CD14-positive monocyte (primary cell): ENCODE results near the gene LMBRD1. TPM values are rescaled to one million over a fixed set of nuclear protein-coding genes. Genes with fewer than 3 reads are reported as not detected.

Source experiments
- DNase-seq, 3 donors: peaks; one replicate each; pipeline ENCODE4 v3.0.0-alpha.2; 2011 to 2022
- H2AFZ ChIP-seq: 2 replicates; pipeline ENCODE4 v1.6.0; 2012; ENCODE audit warnings: mild to moderate bottlenecking, low read depth, low read length, inconsistent platforms; ENCODE audit not compliant: insufficient read depth, poor library complexity, severe bottlenecking
- H3K27ac ChIP-seq, 2 donors: 1 replicate in 1 of 2; 2 replicates in 1 of 2; pipeline ENCODE4 v1.5.1; 2012 to 2013; ENCODE audit warnings: low read length in 2 of 2, control low read depth in 1 of 2, inconsistent platforms in 1 of 2, low read depth in 1 of 2, mild to moderate bottlenecking in 1 of 2
- H3K27me3 ChIP-seq, 2 donors: one replicate each; pipeline versions ENCODE4 v1.6.0 to v1.6.1; 2011 to 2013; ENCODE audit warnings: low read length in 2 of 2; ENCODE audit not compliant: control insufficient read depth in 2 of 2, insufficient read depth in 2 of 2
- H3K36me3 ChIP-seq, 2 donors: replicated peaks in 1 of 2; 1 replicate in 1 of 2; 2 replicates in 1 of 2; pipeline versions ENCODE4 v1.5.1 to v1.6.1; 2012 to 2013; ENCODE audit warnings: low read length in 2 of 2, control low read depth in 1 of 2, inconsistent platforms in 1 of 2, mild to moderate bottlenecking in 1 of 2; ENCODE audit not compliant: insufficient read depth in 2 of 2, control insufficient read depth in 1 of 2
- H3K4me1 ChIP-seq, 2 donors: 1 replicate in 1 of 2; 2 replicates in 1 of 2; pipeline versions ENCODE4 v1.5.1 to v1.6.1; 2012 to 2013; ENCODE audit warnings: low read length in 2 of 2, control low read depth in 1 of 2, inconsistent platforms in 1 of 2, mild to moderate bottlenecking in 1 of 2, moderate library complexity in 1 of 2; ENCODE audit not compliant: insufficient read depth in 2 of 2, control insufficient read depth in 1 of 2
- H3K4me2 ChIP-seq: replicated peaks from 2 replicates; pipeline ENCODE3; 2012; ENCODE audit warnings: low read length, moderate library complexity, mild to moderate bottlenecking; ENCODE audit not compliant: poor library complexity, severe bottlenecking; ENCODE audit errors: extremely low read depth
- H3K4me3 ChIP-seq, 3 experiments: fragments of 200-600 bp in 1 of 3; sonication (generic) in 1 of 3; replicated peaks in 1 of 3; 1 replicate in 2 of 3; 2 replicates in 1 of 3; pipeline ENCODE4 v1.5.1; 2011 to 2013; ENCODE audit warnings: low read length in 3 of 3, mild to moderate bottlenecking in 3 of 3, control low read depth in 2 of 3, low read depth in 2 of 3, inconsistent platforms in 1 of 3, moderate library complexity in 1 of 3
- H3K79me2 ChIP-seq: 2 replicates; pipeline ENCODE4 v1.6.0; 2012; ENCODE audit warnings: mild to moderate bottlenecking, control low read depth, inconsistent platforms, low read length, moderate library complexity; ENCODE audit not compliant: insufficient read depth
- H3K9ac ChIP-seq: 2 replicates; pipeline ENCODE4 v1.6.0; 2017; ENCODE audit warnings: low read length, mild to moderate bottlenecking; ENCODE audit not compliant: insufficient read depth, poor library complexity, severe bottlenecking
- H3K9me3 ChIP-seq, 2 donors: replicated peaks in 1 of 2; 1 replicate in 1 of 2; 2 replicates in 1 of 2; pipeline versions ENCODE4 v1.5.1 to v1.6.1; 2012 to 2013; ENCODE audit warnings: low read length in 2 of 2, control low read depth in 1 of 2; ENCODE audit not compliant: control insufficient read depth in 1 of 2, insufficient read depth in 1 of 2
- H4K20me1 ChIP-seq: 2 replicates; pipeline ENCODE4 v1.6.0; 2012; ENCODE audit warnings: mild to moderate bottlenecking, low read length, control low read depth, moderate library complexity; ENCODE audit not compliant: insufficient read depth
- H3K27ac Mint-ChIP-seq, 7 donors: one replicate each; pipeline ENCODE4 v1.8.0; 2020; ENCODE audit warnings: mild to moderate bottlenecking in 7 of 7, mixed read lengths in 7 of 7, moderate library complexity in 6 of 7, inconsistent platforms in 2 of 7
- H3K27me3 Mint-ChIP-seq, 3 donors: one replicate each; pipeline ENCODE4 v1.8.0; 2021 to 2022; ENCODE audit warnings: low read depth in 3 of 3, mild to moderate bottlenecking in 3 of 3, mixed read lengths in 3 of 3, moderate library complexity in 3 of 3, inconsistent platforms in 1 of 3
- H3K36me3 Mint-ChIP-seq, 2 donors: one replicate each; pipeline ENCODE4 v1.8.0; 2020; ENCODE audit warnings: mixed read lengths in 2 of 2, inconsistent platforms in 1 of 2, mild to moderate bottlenecking in 1 of 2
- H3K4me1 Mint-ChIP-seq: one replicate; pipeline ENCODE4 v1.8.0; 2020; ENCODE audit warnings: mild to moderate bottlenecking, mixed read lengths
- H3K4me3 Mint-ChIP-seq, 2 donors: one replicate each; pipeline ENCODE4 v1.8.0; 2020; ENCODE audit warnings: mild to moderate bottlenecking in 2 of 2, mixed read lengths in 2 of 2, moderate library complexity in 1 of 2
- H3K9me3 Mint-ChIP-seq, 7 donors: one replicate each; pipeline ENCODE4 v1.8.0; 2020 to 2022; ENCODE audit warnings: mixed read lengths in 7 of 7, mild to moderate bottlenecking in 6 of 7, moderate library complexity in 6 of 7, inconsistent platforms in 2 of 7
- CTCF ChIP-seq: fragments of 200-600 bp; IDR thresholded peaks from one replicate; pipeline ENCODE4 v1.8.0; 2022; ENCODE audit warnings: antibody characterized with exemption, mild to moderate bottlenecking
- WGBS: methylation state at CpG from one replicate; pipeline ENCODE4 v1.1.5; 2013; ENCODE audit warnings: missing lambda C conversion rate; ENCODE audit not compliant: insufficient coverage; 5-methylcytosine and 5-hydroxymethylcytosine counted together
- intact Hi-C, 2 donors: fragments of 100-400 bp; cut with micrococcal nuclease; formaldehyde crosslinking; loops; one replicate each; pipeline versions ENCODE4 v1.15.0 to v1.15.1; 2023
- polyA plus RNA-seq, 3 donors: library from polyadenylated mRNA; depleted of rRNA in 1 of 3; unstranded in 2 of 3; stranded (reverse) in 1 of 3; fragments of 300-500 nt in 2 of 3; fragments of >200 nt in 1 of 3; fragmentation: Illumina TruSeq in 2 of 3; gene quantifications; 1 replicate in 2 of 3; 2 replicates in 1 of 3; pipeline ENCODE4 v1.2.3, GENCODE V29; 2012 to 2021

Gene LMBRD1
- polyA plus RNA-seq, 3 donors = 24.7 to 71.6 (median 64.2) TPM

- peaks cover 3% of the 10 kb centered on the region for H3K4me1 Mint-ChIP-seq
- H3K79me2 ChIP-seq = no peaks in the 10 kb centered on the region
- peaks cover 0 to 24% of the 10 kb centered on the region in 2 donors for H3K36me3 ChIP-seq
- H3K9me3 ChIP-seq = no peaks in the 10 kb centered on the region
- no peak overlapping the region for H3K27ac ChIP-seq
- H3K4me3 ChIP-seq = no peak overlapping the region
- H3K27me3 ChIP-seq = no peaks in the 10 kb centered on the region
- no peak for DNase-seq
- H3K27ac Mint-ChIP-seq = no peak overlapping the region
- H3K9ac ChIP-seq = no peak overlapping the region
- H2AFZ ChIP-seq = no peak overlapping the region
- peak; percentile 28 for TF ChIP-seq CTCF
- intact Hi-C loops = no loop called here
- no peak overlapping the region for H3K4me3 Mint-ChIP-seq
- peaks cover 0 to 2% (median 0%) of the 10 kb centered on the region in 3 donors for H3K27me3 Mint-ChIP-seq
- peaks cover 0 to 2% (median 0%) of the 10 kb centered on the region in 7 donors for H3K9me3 Mint-ChIP-seq
- H4K20me1 ChIP-seq = peaks cover 63% of the 10 kb centered on the region
- peaks cover 24 to 35% of the 10 kb centered on the region in 2 donors for H3K36me3 Mint-ChIP-seq
- no peaks in the 10 kb centered on the region for H3K4me1 ChIP-seq
- H3K4me2 ChIP-seq = no peak overlapping the region
Measured at GRCh38 chr6:69768664-69769063, 28.1 kb downstream of the LMBRD1 start.

- 88% methylated on average over 1 of the region's 3 CpGs for WGBS
- intact Hi-C loops = no loop called here
- no peak for DNase-seq
Measured at GRCh38 chr6:69763763-69764162, 33.0 kb downstream of the LMBRD1 start.

More at GRCh38 chr6:69763763-69764162, 33.0 kb downstream of the LMBRD1 start:
- no peak overlapping the region for H3K4me3 Mint-ChIP-seq
- peaks cover 1% of the 10 kb centered on the region for H3K79me2 ChIP-seq
- H3K27me3 ChIP-seq = no peaks in the 10 kb centered on the region
- H3K4me2 ChIP-seq = no peak overlapping the region
- H2AFZ ChIP-seq = no peak overlapping the region
- peak overlapping the region in 1 of 7 donors; percentile 40 for H3K27ac Mint-ChIP-seq
- no peak overlapping the region for H3K4me3 ChIP-seq
- no peak for TF ChIP-seq CTCF
- peaks cover 0 to 5% of the 10 kb centered on the region in 2 donors for H3K36me3 ChIP-seq
- H3K36me3 Mint-ChIP-seq = peaks cover 5 to 21% of the 10 kb centered on the region in 2 donors
- H4K20me1 ChIP-seq = peaks cover 70% of the 10 kb centered on the region
- peaks cover 0 to 2% (median 0%) of the 10 kb centered on the region in 7 donors for H3K9me3 Mint-ChIP-seq
- H3K27me3 Mint-ChIP-seq = no peaks in the 10 kb centered on the region
- no peak overlapping the region for H3K27ac ChIP-seq
- H3K4me1 Mint-ChIP-seq = no peaks in the 10 kb centered on the region
- H3K9me3 ChIP-seq = no peaks in the 10 kb centered on the region
- no peak overlapping the region for H3K9ac ChIP-seq
- H3K4me1 ChIP-seq = no peaks in the 10 kb centered on the region
